NCI-H345 treated with DMSO at 0.1 percent for 48 hours (cell line): ENCODE measurements around the gene FCGR2B.
"Not testable (repeated sequence)": the region's sequence is repeated elsewhere in the genome, so short reads cannot be mapped to it uniquely, and the experiment has no call there.

Experiments
- DNase-seq: peaks from one replicate; lab custom pipeline; 2025; ENCODE audit not compliant: unreplicated experiment; lab: John Stamatoyannopoulos, UW

Gene FCGR2B

GRCh38 chr1:161662684-161663339, at the start of gene FCGR2B:
Gene FCGR2B (plus strand): TSS chr1:161663143. CDS start chr1:161663242, 99 bp downstream.
- DNase-seq: not testable (repeated sequence)

- DNase-seq: not testable (repeated sequence)
Observed at GRCh38 chr1:161616417-161616816, 46.5 kb upstream of the FCGR2B start.

GRCh38 chr1:161618517-161618916, 44.4 kb upstream of the FCGR2B start:
- not testable (repeated sequence) for DNase-seq

- DNase-seq: not testable (repeated sequence)
Observed at GRCh38 chr1:161620399-161620798, 42.5 kb upstream of the FCGR2B start.

- not testable (repeated sequence) for DNase-seq
Observed at GRCh38 chr1:161621181-161622000, 41.6 kb upstream of the FCGR2B start.

- not testable (repeated sequence) for DNase-seq
Observed at GRCh38 chr1:161622054-161622453, 40.9 kb upstream of the FCGR2B start.

- not testable (repeated sequence) for DNase-seq
Observed at GRCh38 chr1:161623401-161624051, 39.4 kb upstream of the FCGR2B start.

- DNase-seq: not testable (repeated sequence)
Observed at GRCh38 chr1:161624605-161625004, 38.3 kb upstream of the FCGR2B start.

GRCh38 chr1:161626445-161627146, 36.3 kb upstream of the FCGR2B start:
- DNase-seq: not testable (repeated sequence)

- not testable (repeated sequence) for DNase-seq
Observed at GRCh38 chr1:161630128-161630742, 32.7 kb upstream of the FCGR2B start.

- DNase-seq: no peak
Observed at GRCh38 chr1:161631076-161631475, 31.9 kb upstream of the FCGR2B start, which contains the start of gene FCGR3B. Gene FCGR3B (minus strand): TSS chr1:161631176. CDS start chr1:161631094, 82 bp downstream.

GRCh38 chr1:161634993-161635392, 27.9 kb upstream of the FCGR2B start:
- not testable (repeated sequence) for DNase-seq

- DNase-seq: not testable (repeated sequence)
Observed at GRCh38 chr1:161636189-161636782, 26.7 kb upstream of the FCGR2B start.

- DNase-seq: not testable (repeated sequence)
Observed at GRCh38 chr1:161636976-161637375, 26.0 kb upstream of the FCGR2B start.

GRCh38 chr1:161638251-161638993, 24.5 kb upstream of the FCGR2B start:
- DNase-seq: not testable (repeated sequence)

- not testable (repeated sequence) for DNase-seq
Observed at GRCh38 chr1:161639203-161639602, 23.7 kb upstream of the FCGR2B start.

- DNase-seq: not testable (repeated sequence)
Observed at GRCh38 chr1:161642697-161643096, 20.2 kb upstream of the FCGR2B start.

GRCh38 chr1:161643481-161644208, 19.3 kb upstream of the FCGR2B start:
- not testable (repeated sequence) for DNase-seq

GRCh38 chr1:161644855-161645254, 18.1 kb upstream of the FCGR2B start:
- DNase-seq: not testable (repeated sequence)
